ENCODE data around the gene PALM3.

PALM3 gene

GRCh38 chr19:14089662-14090508 is 28.0 kb upstream of the PALM3 start:
- DNase-seq (ENCODE audit: low read depth) = peak; percentile 36

GRCh38 chr19:14089412-14089661 is 27.5 kb upstream of the PALM3 start:
- no peak for DNase-seq (ENCODE audit: low read depth)

GRCh38 chr19:14088634-14089411 is 26.9 kb upstream of the PALM3 start:
- no peak for DNase-seq (ENCODE audit: low read depth)

GRCh38 chr19:14086098-14086497 is 24.2 kb upstream of the PALM3 start:
- DNase-seq (ENCODE audit: low read depth) = no peak

GRCh38 chr19:14085309-14085995 is 23.6 kb upstream of the PALM3 start, which contains the start of gene C19orf67:
C19orf67 (minus strand) TSS chr19:14085783; CDS start chr19:14085627, 156 bp downstream.
- DNase-seq (ENCODE audit: low read depth) = no peak

GRCh38 chr19:14082675-14082960 is 20.7 kb upstream of the PALM3 start:
- no peak for DNase-seq (ENCODE audit: low read depth)

GRCh38 chr19:14081797-14082674 is 20.2 kb upstream of the PALM3 start:
- no peak for DNase-seq (ENCODE audit: low read depth)

GRCh38 chr19:14080887-14081796 is 19.3 kb upstream of the PALM3 start:
- DNase-seq (ENCODE audit: low read depth) = peak; percentile 98

- no peak for DNase-seq (ENCODE audit: low read depth)
Measured at GRCh38 chr19:14078411-14078810, 16.5 kb upstream of the PALM3 start.

- DNase-seq (ENCODE audit: low read depth) = no peak
Measured at GRCh38 chr19:14073925-14074838, 12.3 kb upstream of the PALM3 start.

- peak; percentile 69 for DNase-seq (ENCODE audit: low read depth)
Measured at GRCh38 chr19:14073261-14073924, 11.5 kb upstream of the PALM3 start.

- no peak for DNase-seq (ENCODE audit: low read depth)
Measured at GRCh38 chr19:14072535-14073260, 10.8 kb upstream of the PALM3 start, which contains the start of gene MISP3. MISP3 (plus strand) TSS chr19:14072786; CDS start chr19:14073310, 524 bp downstream.

GRCh38 chr19:14070268-14071050 is 8.6 kb upstream of the PALM3 start:
- no peak for DNase-seq (ENCODE audit: low read depth)

- no peak for DNase-seq (ENCODE audit: low read depth)
Measured at GRCh38 chr19:14066134-14066533, 4.3 kb upstream of the PALM3 start.

- no peak for DNase-seq (ENCODE audit: low read depth)
Measured at GRCh38 chr19:14063105-14063504, 1.2 kb upstream of the PALM3 start.

GRCh38 chr19:14062558-14062855 is 631 bp upstream of the PALM3 start:
- no peak for DNase-seq (ENCODE audit: low read depth)

GRCh38 chr19:14061081-14061749 is 661 bp downstream of the PALM3 start:
- no peak for DNase-seq (ENCODE audit: low read depth)

Data from activated T-helper 9 cell treated with anti-CD3 and anti-CD28 coated beads, Interleukin-2, amount 50 U/mL, for 16 hours (primary cell).